HUES6 (cell line): ENCODE measurements around the gene MTA1.

Source experiments
- H3K27ac ChIP-seq: 2 replicates; pipeline ENCODE4 v1.7.0; 2013; ENCODE audit warnings: low read depth, mild to moderate bottlenecking, low read length, inconsistent platforms
- H3K27me3 ChIP-seq: 2 replicates; pipeline ENCODE4 v1.6.1; 2013; ENCODE audit warnings: low read length; ENCODE audit not compliant: control insufficient read depth, insufficient read depth
- H3K36me3 ChIP-seq: 2 replicates; pipeline ENCODE4 v1.6.1; 2013; ENCODE audit warnings: low read length; ENCODE audit not compliant: control insufficient read depth, insufficient read depth
- H3K4me1 ChIP-seq: 2 replicates; pipeline ENCODE4 v1.6.1; 2013; ENCODE audit warnings: low read length; ENCODE audit not compliant: control insufficient read depth, insufficient read depth
- H3K4me3 ChIP-seq: 2 replicates; pipeline ENCODE4 v1.5.1; 2013; ENCODE audit warnings: low read depth, low read length
- H3K9ac ChIP-seq: one replicate; pipeline ENCODE4 v1.6.1; 2013; ENCODE audit warnings: mild to moderate bottlenecking, low read length
- H3K9me3 ChIP-seq: 2 replicates; pipeline ENCODE4 v1.6.1; 2013; ENCODE audit warnings: low read depth, low read length; ENCODE audit not compliant: control insufficient read depth, insufficient read depth

The MTA1 gene

GRCh38 chr14:105448706-105449111 lies 29.1 kb downstream of the MTA1 start:
- no peaks in the 10 kb centered on the region for H3K27me3 ChIP-seq
- H3K9ac ChIP-seq = no peak overlapping the region
- H3K4me3 ChIP-seq = no peak overlapping the region
- peaks cover 62% of the 10 kb centered on the region for H3K36me3 ChIP-seq
- H3K9me3 ChIP-seq = no peaks in the 10 kb centered on the region
- 0 out of 2 replicates have a peak overlapping the region, but pooled peaks have one; percentile 26 for H3K27ac ChIP-seq
- no peaks in the 10 kb centered on the region for H3K4me1 ChIP-seq

- Histone ChIP-seq H3K27me3 (no peaks in the 10 kb centered on the region), H3K9me3 (no peaks in the 10 kb centered on the region), H3K36me3 (peaks cover 69% of the 10 kb centered on the region), H3K9ac (no peak overlapping the region), H3K4me1 (no peaks in the 10 kb centered on the region), H3K4me3 (no peak overlapping the region), H3K27ac (0 out of 2 replicates have a peak overlapping the region, but pooled peaks have one; percentile 26)
These were observed 29.9 kb downstream of the MTA1 start for GRCh38 chr14:105449276-105450122.

DNA sequence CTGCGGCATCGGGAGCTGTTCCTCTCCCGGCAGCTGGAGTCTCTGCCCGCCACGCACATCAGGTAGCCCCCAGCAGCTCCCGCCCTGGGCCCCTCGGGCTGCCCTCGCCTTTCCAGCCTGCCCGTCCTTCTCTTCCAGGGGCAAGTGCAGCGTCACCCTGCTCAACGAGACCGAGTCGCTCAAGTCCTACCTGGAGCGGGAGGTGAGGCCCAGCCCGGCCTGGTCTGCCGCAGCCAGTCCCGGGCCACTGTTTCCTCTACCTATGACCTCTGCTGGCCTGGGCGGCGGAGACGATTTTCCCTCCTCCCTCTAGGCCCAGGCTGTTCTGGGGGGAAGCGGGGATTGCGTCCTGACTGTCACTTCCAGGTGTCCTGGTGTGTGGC lies 30.5 kb downstream of the MTA1 start:
- Histone ChIP-seq H3K9me3 (no peaks in the 10 kb centered on the region), H3K4me1 (no peaks in the 10 kb centered on the region), H3K36me3 (peaks cover 71% of the 10 kb centered on the region), H3K4me3 (no peak overlapping the region), H3K27me3 (no peaks in the 10 kb centered on the region), H3K9ac (no peak overlapping the region), H3K27ac (no peak overlapping the region)

GRCh38 chr14:105450864-105451720 lies 31.5 kb downstream of the MTA1 start:
- Histone ChIP-seq H3K36me3 (peaks cover 76% of the 10 kb centered on the region), H3K27ac (no peak overlapping the region), H3K27me3 (no peaks in the 10 kb centered on the region), H3K9ac (no peak overlapping the region), H3K9me3 (no peaks in the 10 kb centered on the region), H3K4me1 (no peaks in the 10 kb centered on the region), H3K4me3 (no peak overlapping the region)

- Histone ChIP-seq H3K9ac (no peak overlapping the region), H3K27ac (no peak overlapping the region), H3K4me3 (no peak overlapping the region), H3K9me3 (no peaks in the 10 kb centered on the region), H3K4me1 (no peaks in the 10 kb centered on the region), H3K36me3 (peaks cover 84% of the 10 kb centered on the region), H3K27me3 (no peaks in the 10 kb centered on the region)
These were observed 33.3 kb downstream of the MTA1 start for GRCh38 chr14:105452963-105453362.

- no peaks in the 10 kb centered on the region for H3K9me3 ChIP-seq
- no peak overlapping the region for H3K4me3 ChIP-seq
- H3K36me3 ChIP-seq = peaks cover 88% of the 10 kb centered on the region
- H3K4me1 ChIP-seq = no peaks in the 10 kb centered on the region
- H3K27ac ChIP-seq = no peak overlapping the region
- H3K9ac ChIP-seq = no peak overlapping the region
- no peaks in the 10 kb centered on the region for H3K27me3 ChIP-seq
These were observed 34.2 kb downstream of the MTA1 start for GRCh38 chr14:105453847-105454246.

- Histone ChIP-seq H3K4me3 (no peak overlapping the region), H3K36me3 (peaks cover 77% of the 10 kb centered on the region), H3K27ac (no peak overlapping the region), H3K27me3 (no peaks in the 10 kb centered on the region), H3K4me1 (no peaks in the 10 kb centered on the region), H3K9ac (peak overlapping the region; percentile 19), H3K9me3 (no peaks in the 10 kb centered on the region)
These were observed 35.5 kb downstream of the MTA1 start for GRCh38 chr14:105455086-105455640.

- Histone ChIP-seq H3K9me3 (no peaks in the 10 kb centered on the region), H3K36me3 (peaks cover 77% of the 10 kb centered on the region), H3K4me3 (no peak overlapping the region), H3K27me3 (no peaks in the 10 kb centered on the region), H3K9ac (peak overlapping the region; percentile 19), H3K4me1 (no peaks in the 10 kb centered on the region), H3K27ac (no peak overlapping the region)
These were observed 36.4 kb downstream of the MTA1 start for GRCh38 chr14:105455766-105456660.

DNA sequence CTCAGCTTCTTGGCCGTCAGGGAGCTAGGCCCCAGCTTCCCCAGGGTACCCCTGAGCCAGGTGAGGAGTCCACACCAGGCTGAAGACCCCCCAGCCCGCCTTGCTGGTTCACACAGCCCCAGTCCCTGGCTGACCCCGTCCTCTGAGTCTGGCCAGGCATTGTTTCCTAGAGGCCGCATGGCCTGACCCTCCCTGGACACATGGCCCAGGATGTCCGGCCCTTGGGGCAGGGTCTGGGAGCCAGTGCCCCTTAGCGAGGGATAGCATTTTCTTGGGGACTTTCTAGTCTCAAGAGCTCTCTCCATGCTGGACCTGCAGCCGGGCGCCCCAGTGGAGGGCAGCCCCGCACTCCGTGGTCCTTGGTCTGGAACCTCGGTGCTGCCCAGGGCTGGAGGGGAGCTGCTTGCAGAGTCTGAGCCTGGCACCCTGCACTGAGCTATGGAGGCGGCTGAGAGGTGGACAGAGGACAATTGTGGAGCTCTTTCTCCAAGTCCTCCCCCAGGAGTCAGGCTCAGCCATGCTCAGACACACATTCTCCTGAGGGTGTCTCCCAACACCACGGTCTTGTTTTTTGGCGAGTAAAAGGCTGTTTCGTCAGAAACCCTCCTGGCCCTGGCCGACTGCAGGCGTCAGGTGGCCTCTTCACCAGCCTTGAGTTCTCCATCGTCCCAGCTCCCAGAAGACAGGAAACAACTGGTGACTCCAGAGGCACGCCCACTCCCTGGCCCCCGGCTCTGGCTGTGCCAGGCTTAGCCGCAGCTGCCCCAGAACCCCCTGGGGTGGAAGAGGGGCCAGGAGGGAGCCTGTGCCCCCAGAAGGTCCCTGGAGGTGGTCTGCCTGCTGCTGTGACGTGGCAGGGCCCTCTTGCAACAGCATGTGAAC lies 37.4 kb downstream of the MTA1 start:
- Histone ChIP-seq H3K9ac (no peak overlapping the region), H3K4me3 (no peak overlapping the region), H3K9me3 (no peaks in the 10 kb centered on the region), H3K27ac (no peak overlapping the region), H3K27me3 (no peaks in the 10 kb centered on the region), H3K36me3 (peaks cover 79% of the 10 kb centered on the region), H3K4me1 (no peaks in the 10 kb centered on the region)

- Histone ChIP-seq H3K9me3 (no peaks in the 10 kb centered on the region), H3K4me3 (no peak overlapping the region), H3K36me3 (peaks cover 79% of the 10 kb centered on the region), H3K9ac (no peak overlapping the region), H3K27ac (peak overlapping the region; percentile 30; the same call in 1 of the 2 replicates), H3K27me3 (no peaks in the 10 kb centered on the region), H3K4me1 (no peaks in the 10 kb centered on the region)
These were observed 38.4 kb downstream of the MTA1 start for GRCh38 chr14:105458010-105458409.
